ENCODE results near the gene ARHGAP6.

ARHGAP6 gene

DNA sequence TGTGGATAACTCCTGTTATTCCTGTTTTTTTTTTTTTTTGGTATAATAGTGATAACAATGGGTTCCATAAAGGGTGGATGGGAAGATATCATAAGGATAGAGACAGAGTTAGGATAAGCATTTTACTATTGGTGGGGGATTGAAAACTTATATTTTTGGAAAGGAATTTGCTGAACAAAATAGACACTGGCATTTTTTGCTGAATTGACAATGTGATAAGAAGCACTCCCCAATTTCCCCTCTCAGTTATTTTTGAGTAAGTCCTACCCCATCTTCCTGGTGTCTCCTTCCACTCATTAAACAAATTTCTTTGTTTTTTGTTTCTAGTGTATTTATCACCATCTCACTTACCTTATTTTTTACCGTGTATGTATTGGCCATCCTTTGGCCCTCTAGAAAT is 316.7 kb downstream of the ARHGAP6 start:
- H3K4me3 ChIP-seq (ENCODE audit: insufficient read depth, low read depth, low read length), result no peak overlapping the region
- H3K4me1 ChIP-seq (ENCODE audit: control insufficient read depth, insufficient read depth, low read length), result no peaks in the 10 kb centered on the region
- H3K27me3 ChIP-seq (ENCODE audit: control insufficient read depth, insufficient read depth, low read length, poor library complexity, severe bottlenecking), result no peaks in the 10 kb centered on the region
- H3K27ac ChIP-seq (ENCODE audit: insufficient read depth, low read depth, low read length, poor library complexity, severe bottlenecking), result no peak overlapping the region
- 100% methylated on average over 1 of the region's 1 CpG; no CpG with 5 or more reads in 1 of the 2 experiments for WGBS, 2 experiments
- H3K36me3 ChIP-seq (ENCODE audit: control insufficient read depth, insufficient read depth, low read length), result no peaks in the 10 kb centered on the region
- no peaks in the 10 kb centered on the region for H3K9me3 ChIP-seq (ENCODE audit: control insufficient read depth, low read length)

DNA sequence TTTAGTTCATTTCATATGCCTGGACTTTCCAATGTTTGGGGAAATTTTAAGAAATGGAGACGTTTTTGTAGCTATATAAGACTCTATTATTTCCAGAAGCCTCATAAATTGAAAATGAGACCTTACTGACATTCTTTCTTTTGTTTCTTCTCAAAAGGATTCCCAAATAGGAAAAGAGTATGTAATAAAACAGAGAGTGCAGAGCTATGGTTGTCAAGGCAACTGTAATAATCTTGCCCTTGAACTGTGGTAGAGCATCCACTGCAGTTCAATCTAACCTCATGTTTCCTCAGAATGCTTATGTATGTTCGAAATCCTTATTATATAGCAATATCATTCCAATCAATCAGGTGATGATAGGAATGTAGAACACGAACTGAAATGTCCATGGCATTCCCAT is 318.4 kb downstream of the ARHGAP6 start:
- H3K27ac ChIP-seq (ENCODE audit: insufficient read depth, low read depth, low read length, poor library complexity, severe bottlenecking), result no peak overlapping the region
- H3K36me3 ChIP-seq (ENCODE audit: control insufficient read depth, insufficient read depth, low read length), result no peaks in the 10 kb centered on the region
- 78% methylated on average over 1 of the region's 3 CpGs; no CpG with 5 or more reads in 1 of the 2 experiments for WGBS, 2 experiments
- H3K9me3 ChIP-seq (ENCODE audit: control insufficient read depth, low read length), result no peaks in the 10 kb centered on the region
- H3K4me1 ChIP-seq (ENCODE audit: control insufficient read depth, insufficient read depth, low read length), result no peaks in the 10 kb centered on the region
- no peak overlapping the region for H3K4me3 ChIP-seq (ENCODE audit: insufficient read depth, low read depth, low read length)
- no peaks in the 10 kb centered on the region for H3K27me3 ChIP-seq (ENCODE audit: control insufficient read depth, insufficient read depth, low read length, poor library complexity, severe bottlenecking)

DNA sequence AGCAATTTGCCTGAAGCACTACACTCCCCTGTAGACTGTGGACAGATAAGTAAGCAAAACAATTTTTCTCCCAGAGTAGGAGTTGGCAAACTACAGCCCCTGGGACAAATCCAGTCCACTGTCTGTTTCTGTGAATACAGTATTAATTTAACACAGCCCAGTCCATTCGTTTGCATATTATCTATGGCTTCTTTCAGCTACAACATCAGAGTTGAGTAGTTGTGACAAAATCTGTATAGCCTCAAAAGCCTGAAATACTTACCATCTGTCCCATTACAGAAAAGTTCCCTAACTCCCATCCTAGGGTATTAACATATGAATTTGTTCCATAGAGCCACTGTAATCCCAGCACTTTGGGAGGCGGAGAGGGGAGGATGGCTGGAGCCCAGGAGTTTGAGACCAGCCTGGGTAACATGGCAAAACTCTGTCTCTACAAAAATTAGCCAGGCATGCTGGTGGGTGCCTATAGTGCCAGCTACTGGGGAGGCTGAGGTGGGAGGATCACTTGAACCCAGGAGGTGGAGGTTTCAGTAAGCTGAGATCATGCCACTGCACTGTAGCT is 319.5 kb downstream of the ARHGAP6 start:
- Histone ChIP-seq H3K4me1 (ENCODE audit: control insufficient read depth, insufficient read depth, low read length) (no peaks in the 10 kb centered on the region), H3K36me3 (ENCODE audit: control insufficient read depth, insufficient read depth, low read length) (no peaks in the 10 kb centered on the region), H3K27me3 (ENCODE audit: control insufficient read depth, insufficient read depth, low read length, poor library complexity, severe bottlenecking) (no peaks in the 10 kb centered on the region), H3K27ac (ENCODE audit: insufficient read depth, low read depth, low read length, poor library complexity, severe bottlenecking) (no peak overlapping the region), H3K9me3 (ENCODE audit: control insufficient read depth, low read length) (no peaks in the 10 kb centered on the region), H3K4me3 (ENCODE audit: insufficient read depth, low read depth, low read length) (no peak overlapping the region)
- 75 to 88% methylated on average over 1 to 2 of the region's 2 CpGs for WGBS, 2 experiments

DNA sequence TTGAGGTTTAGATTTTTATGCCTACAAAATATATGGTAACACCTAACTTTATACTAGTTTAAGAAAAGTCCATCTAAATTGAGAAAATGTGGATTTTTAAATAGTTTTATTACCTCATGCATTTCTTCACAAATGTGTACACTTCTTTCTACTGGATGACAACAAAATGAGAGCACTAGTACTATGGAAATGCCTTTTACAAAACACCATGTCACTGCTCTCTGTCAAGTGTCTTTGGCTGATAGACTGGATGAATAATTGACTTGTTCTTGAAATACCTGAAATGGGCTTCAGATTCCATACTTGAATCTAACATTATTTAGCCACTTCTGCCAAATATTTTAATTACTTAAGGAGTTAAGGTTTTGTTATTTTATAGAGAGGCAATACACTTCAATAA is 323.0 kb downstream of the ARHGAP6 start:
- Histone ChIP-seq H3K27me3 (ENCODE audit: control insufficient read depth, insufficient read depth, low read length, poor library complexity, severe bottlenecking) (no peaks in the 10 kb centered on the region), H3K4me3 (ENCODE audit: insufficient read depth, low read depth, low read length) (no peak overlapping the region), H3K4me1 (ENCODE audit: control insufficient read depth, insufficient read depth, low read length) (no peaks in the 10 kb centered on the region), H3K9me3 (ENCODE audit: control insufficient read depth, low read length) (no peaks in the 10 kb centered on the region), H3K27ac (ENCODE audit: insufficient read depth, low read depth, low read length, poor library complexity, severe bottlenecking) (no peak overlapping the region), H3K36me3 (ENCODE audit: control insufficient read depth, insufficient read depth, low read length) (no peaks in the 10 kb centered on the region)

DNA sequence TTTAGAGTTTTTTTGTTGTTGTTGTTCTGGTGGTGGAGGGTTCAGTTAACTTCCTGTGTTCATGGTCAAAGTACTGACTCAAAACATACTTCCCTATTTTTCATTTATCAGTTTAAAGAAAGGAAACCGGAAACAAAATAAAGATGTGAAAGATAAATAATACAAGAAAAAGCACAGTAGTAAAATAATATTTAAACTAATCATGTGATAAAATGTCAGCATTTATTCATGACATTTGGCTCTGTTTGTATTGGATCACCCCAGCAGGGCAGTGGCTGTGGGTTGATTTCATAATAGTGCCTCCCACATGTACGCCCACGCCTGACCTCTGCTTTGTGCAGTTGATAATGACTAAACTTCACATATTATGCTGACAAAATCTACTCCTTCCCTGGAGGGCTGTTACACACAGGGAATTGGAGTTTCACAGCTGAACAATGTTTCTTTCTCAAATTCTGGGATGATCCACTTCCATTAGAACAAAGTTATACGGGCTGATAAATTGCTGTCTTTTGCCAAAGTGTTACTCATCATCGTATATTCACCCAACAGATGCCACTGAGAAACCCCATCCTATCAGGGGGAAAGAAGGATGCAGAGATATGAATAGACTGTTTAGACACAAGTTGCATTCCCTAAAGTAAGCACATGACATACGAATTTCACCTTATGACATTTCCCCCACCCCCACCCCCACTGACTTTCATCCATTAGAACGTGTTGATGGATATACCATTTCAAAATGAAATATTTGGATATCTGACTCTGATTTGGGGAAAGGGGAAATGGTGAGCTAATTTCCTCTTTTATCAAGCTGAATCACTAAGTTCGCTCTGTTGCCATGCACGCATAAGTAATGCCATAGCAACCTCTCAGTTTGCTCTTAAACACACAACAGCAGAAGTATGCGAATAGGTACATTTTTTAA is 324.2 kb downstream of the ARHGAP6 start:
- Histone ChIP-seq H3K9me3 (ENCODE audit: control insufficient read depth, low read length) (no peaks in the 10 kb centered on the region), H3K36me3 (ENCODE audit: control insufficient read depth, insufficient read depth, low read length) (no peaks in the 10 kb centered on the region), H3K4me3 (ENCODE audit: insufficient read depth, low read depth, low read length) (no peak overlapping the region), H3K27me3 (ENCODE audit: control insufficient read depth, insufficient read depth, low read length, poor library complexity, severe bottlenecking) (no peaks in the 10 kb centered on the region), H3K4me1 (ENCODE audit: control insufficient read depth, insufficient read depth, low read length) (no peaks in the 10 kb centered on the region), H3K27ac (ENCODE audit: insufficient read depth, low read depth, low read length, poor library complexity, severe bottlenecking) (no peak overlapping the region)
- WGBS, 2 experiments, result 94 to 95% methylated on average over 6 to 7 of the region's 10 CpGs

DNA sequence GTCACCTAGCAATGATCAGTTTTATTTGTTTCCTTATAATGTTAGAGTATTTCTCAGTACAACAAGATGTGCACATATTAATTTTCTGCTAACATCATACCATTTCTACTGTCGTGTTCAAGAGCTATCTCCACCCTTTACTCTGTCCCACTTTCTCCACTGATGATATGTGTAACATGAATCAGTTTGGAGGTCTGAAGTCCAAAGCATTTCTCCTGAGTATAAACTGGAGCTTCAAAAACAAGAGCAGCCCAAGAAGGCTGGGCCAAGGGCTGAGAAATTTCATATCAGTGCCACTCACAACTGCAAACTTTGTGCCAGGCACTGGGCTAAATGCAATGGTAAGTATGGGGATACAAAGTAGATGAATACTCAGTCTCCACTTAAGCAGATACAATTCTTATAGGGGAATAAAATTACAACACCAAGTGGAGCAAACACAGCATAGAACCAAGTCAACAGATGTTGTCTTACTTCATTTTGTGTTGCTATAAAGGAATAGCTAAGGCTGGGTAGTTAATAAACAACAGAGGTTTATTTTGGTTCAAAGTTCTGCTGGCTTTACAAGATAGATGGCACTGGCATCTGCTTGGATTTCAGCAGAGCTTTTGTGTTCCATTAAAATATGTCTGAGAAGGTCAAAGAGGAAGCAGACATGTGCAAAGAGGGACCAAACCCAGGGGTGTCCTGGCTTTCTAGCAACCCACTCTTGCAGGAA is 328.3 kb downstream of the ARHGAP6 start:
- no peak overlapping the region for H3K27ac ChIP-seq (ENCODE audit: insufficient read depth, low read depth, low read length, poor library complexity, severe bottlenecking)
- no CpG with 5 or more reads among the region's 1 CpG for WGBS, 2 experiments
- H3K9me3 ChIP-seq (ENCODE audit: control insufficient read depth, low read length), result no peaks in the 10 kb centered on the region
- no peaks in the 10 kb centered on the region for H3K27me3 ChIP-seq (ENCODE audit: control insufficient read depth, insufficient read depth, low read length, poor library complexity, severe bottlenecking)
- no peak overlapping the region for H3K4me3 ChIP-seq (ENCODE audit: insufficient read depth, low read depth, low read length)
- H3K4me1 ChIP-seq (ENCODE audit: control insufficient read depth, insufficient read depth, low read length), result no peaks in the 10 kb centered on the region
- no peaks in the 10 kb centered on the region for H3K36me3 ChIP-seq (ENCODE audit: control insufficient read depth, insufficient read depth, low read length)

DNA sequence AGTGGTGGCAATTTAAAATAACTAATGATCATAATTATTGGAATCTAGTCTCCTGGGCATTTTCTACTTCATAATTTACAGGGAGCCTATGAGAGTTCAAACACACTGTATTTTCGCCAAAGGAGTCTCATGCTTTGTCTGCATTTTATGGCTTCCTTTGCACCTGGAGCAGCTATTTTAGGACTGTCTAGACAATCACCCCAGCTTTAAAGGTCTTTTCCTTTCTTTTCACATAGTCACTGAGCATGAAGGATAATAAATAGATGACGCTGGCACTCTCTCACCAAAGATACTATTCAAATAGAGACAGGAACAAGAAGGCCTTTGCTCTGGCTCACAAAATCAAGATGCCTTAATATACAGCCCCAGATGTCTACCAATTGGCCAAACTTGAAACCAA is 329.5 kb downstream of the ARHGAP6 start:
- H3K27me3 ChIP-seq (ENCODE audit: control insufficient read depth, insufficient read depth, low read length, poor library complexity, severe bottlenecking), result no peaks in the 10 kb centered on the region
- no peak overlapping the region for H3K4me3 ChIP-seq (ENCODE audit: insufficient read depth, low read depth, low read length)
- H3K27ac ChIP-seq (ENCODE audit: insufficient read depth, low read depth, low read length, poor library complexity, severe bottlenecking), result no peak overlapping the region
- H3K9me3 ChIP-seq (ENCODE audit: control insufficient read depth, low read length), result no peaks in the 10 kb centered on the region
- no peaks in the 10 kb centered on the region for H3K4me1 ChIP-seq (ENCODE audit: control insufficient read depth, insufficient read depth, low read length)
- 86 to 92% methylated on average over 1 to 2 of the region's 2 CpGs for WGBS, 2 experiments
- no peaks in the 10 kb centered on the region for H3K36me3 ChIP-seq (ENCODE audit: control insufficient read depth, insufficient read depth, low read length)

DNA sequence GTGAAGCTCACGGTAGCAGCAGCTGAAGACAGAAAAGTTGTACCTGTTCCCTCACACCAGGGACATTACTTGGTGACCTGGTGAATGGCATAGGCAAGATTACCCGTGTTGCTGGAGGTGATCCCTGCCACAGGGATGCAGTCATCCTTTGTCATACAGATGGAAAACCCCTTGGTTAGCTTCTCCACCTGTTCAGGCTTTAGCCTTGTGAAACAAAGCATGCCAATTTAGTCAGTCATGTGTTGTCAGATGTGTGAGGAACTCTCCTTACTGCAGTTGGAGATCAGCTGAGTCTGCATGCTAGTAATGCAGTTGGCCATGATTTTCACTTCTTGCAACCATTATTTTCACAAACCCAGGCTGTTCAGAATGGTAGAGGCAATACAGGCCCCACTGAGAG is 331.6 kb downstream of the ARHGAP6 start:
- 83 to 91% methylated on average over 2 of the region's 2 CpGs for WGBS, 2 experiments
- Histone ChIP-seq H3K4me3 (ENCODE audit: insufficient read depth, low read depth, low read length) (no peak overlapping the region), H3K27me3 (ENCODE audit: control insufficient read depth, insufficient read depth, low read length, poor library complexity, severe bottlenecking) (no peaks in the 10 kb centered on the region), H3K36me3 (ENCODE audit: control insufficient read depth, insufficient read depth, low read length) (no peaks in the 10 kb centered on the region), H3K9me3 (ENCODE audit: control insufficient read depth, low read length) (no peaks in the 10 kb centered on the region), H3K4me1 (ENCODE audit: control insufficient read depth, insufficient read depth, low read length) (no peaks in the 10 kb centered on the region), H3K27ac (ENCODE audit: insufficient read depth, low read depth, low read length, poor library complexity, severe bottlenecking) (no peak overlapping the region)

DNA sequence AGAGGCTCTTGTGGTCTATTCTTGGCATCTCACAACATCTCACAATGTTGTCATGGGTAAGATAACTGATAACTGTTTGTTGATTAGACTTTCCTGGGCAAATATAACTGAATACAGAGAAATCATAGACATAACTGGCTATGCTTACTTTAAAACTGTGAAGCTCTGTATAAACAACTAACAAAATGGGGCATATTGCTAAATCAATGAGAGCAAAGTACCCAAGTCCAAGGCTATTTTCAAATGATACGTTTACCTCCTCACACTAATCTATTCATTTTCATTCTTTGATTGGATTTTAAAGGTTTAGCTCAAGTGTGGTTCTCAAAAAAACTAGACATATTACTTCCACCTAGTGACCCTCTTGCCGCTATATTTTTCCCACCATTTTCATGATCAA is 333.9 kb downstream of the ARHGAP6 start:
- Histone ChIP-seq H3K4me1 (ENCODE audit: control insufficient read depth, insufficient read depth, low read length) (no peaks in the 10 kb centered on the region), H3K36me3 (ENCODE audit: control insufficient read depth, insufficient read depth, low read length) (no peaks in the 10 kb centered on the region), H3K27ac (ENCODE audit: insufficient read depth, low read depth, low read length, poor library complexity, severe bottlenecking) (no peak overlapping the region), H3K27me3 (ENCODE audit: control insufficient read depth, insufficient read depth, low read length, poor library complexity, severe bottlenecking) (no peaks in the 10 kb centered on the region), H3K9me3 (ENCODE audit: control insufficient read depth, low read length) (no peaks in the 10 kb centered on the region), H3K4me3 (ENCODE audit: insufficient read depth, low read depth, low read length) (no peak overlapping the region)
- 85 to 87% methylated on average over 2 of the region's 2 CpGs for WGBS, 2 experiments

DNA sequence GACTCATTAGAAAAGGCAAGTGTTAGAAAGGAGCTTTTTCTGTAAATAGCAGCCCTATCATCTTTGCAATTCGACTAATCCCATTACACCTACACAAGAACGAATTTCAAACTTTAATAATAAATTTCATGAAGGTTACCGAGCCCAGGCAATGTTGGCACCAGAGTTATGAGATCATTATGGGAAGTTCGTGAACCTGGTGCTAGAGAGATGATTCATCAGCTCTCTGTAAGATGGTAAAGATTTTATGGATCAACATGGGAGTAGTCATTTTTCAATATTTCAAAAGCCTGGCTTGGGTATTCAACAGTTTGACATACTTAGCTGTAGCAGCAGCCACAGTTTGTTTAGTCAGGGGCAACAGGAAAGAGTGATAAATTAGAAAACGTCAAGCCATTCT is 336.7 kb downstream of the ARHGAP6 start:
- Histone ChIP-seq H3K4me1 (ENCODE audit: control insufficient read depth, insufficient read depth, low read length) (no peaks in the 10 kb centered on the region), H3K4me3 (ENCODE audit: insufficient read depth, low read depth, low read length) (no peak overlapping the region), H3K27ac (ENCODE audit: insufficient read depth, low read depth, low read length, poor library complexity, severe bottlenecking) (no peak overlapping the region), H3K27me3 (ENCODE audit: control insufficient read depth, insufficient read depth, low read length, poor library complexity, severe bottlenecking) (no peaks in the 10 kb centered on the region), H3K9me3 (ENCODE audit: control insufficient read depth, low read length) (no peaks in the 10 kb centered on the region), H3K36me3 (ENCODE audit: control insufficient read depth, insufficient read depth, low read length) (no peaks in the 10 kb centered on the region)
- WGBS, 2 experiments, result 85 to 89% methylated on average over 4 to 5 of the region's 5 CpGs
